ENCODE measurements around the gene NPTX1. TPM values are rescaled to one million over a fixed set of nuclear protein-coding genes. Genes with fewer than 3 reads are reported as not detected.

Gene NPTX1
- total and polyA plus RNA-seq, 9 donors: 0.02 to 19.8 (median 0.33) TPM; not detected in 1

GRCh38 chr17:80498920-80499410 lies 22.6 kb upstream of the NPTX1 start:
- Histone ChIP-seq H3K27me3 (no peaks in the 10 kb centered on the region), H3K9me3 (no peaks in the 10 kb centered on the region), H3K27ac (no peak overlapping the region), H3K4me3 (no peak overlapping the region), H3K36me3 (no peaks in the 10 kb centered on the region), H3K4me1 (ENCODE audit: insufficient read depth) (peaks cover 4% of the 10 kb centered on the region)
- DNase-seq: no peak
- 79 to 85% (median 83%) methylated on average over 11 of the region's 11 CpGs for WGBS, 3 donors
- no peak for TF ChIP-seq EP300 (IDR thresholded peaks at IDR 0.05)
- no peak for TF ChIP-seq POLR2A (IDR thresholded peaks at IDR 0.05)
- no peak for TF ChIP-seq CTCF (IDR thresholded peaks at IDR 0.05)
- intact Hi-C loops (cut with DNase I): no loop called here

GRCh38 chr17:80498242-80498919 lies 22.0 kb upstream of the NPTX1 start:
- peak; percentile 49 to 82 (median 71) for DNase-seq

GRCh38 chr17:80497726-80498241 lies 21.4 kb upstream of the NPTX1 start:
- Histone ChIP-seq H3K4me3 (peak overlapping the region; percentile 4), H3K36me3 (no peaks in the 10 kb centered on the region), H3K9me3 (no peaks in the 10 kb centered on the region), H3K4me1 (ENCODE audit: insufficient read depth) (peaks cover 4% of the 10 kb centered on the region), H3K27ac (no peak overlapping the region), H3K27me3 (no peaks in the 10 kb centered on the region)
- no peak for DNase-seq
- 17 to 25% (median 22%) methylated on average over 10 of the region's 10 CpGs for WGBS, 3 donors
- no peak for TF ChIP-seq POLR2A (IDR thresholded peaks at IDR 0.05)
- TF ChIP-seq EP300 (IDR thresholded peaks at IDR 0.05): no peak
- no peak for TF ChIP-seq CTCF (IDR thresholded peaks at IDR 0.05)
- intact Hi-C loops (cut with DNase I): no loop called here

More at GRCh38 chr17:80498242-80498919, 22.0 kb upstream of the NPTX1 start:
- H3K36me3 ChIP-seq: no peaks in the 10 kb centered on the region
- 3 to 11% (median 10%) methylated on average over 30 of the region's 30 CpGs for WGBS, 3 donors
- no peaks in the 10 kb centered on the region for H3K27me3 ChIP-seq
- H3K4me1 ChIP-seq (ENCODE audit: insufficient read depth): peaks cover 4% of the 10 kb centered on the region
- peak overlapping the region; percentile 4 for H3K4me3 ChIP-seq
- intact Hi-C loops (cut with DNase I): no loop called here
- no peak overlapping the region for H3K27ac ChIP-seq
- H3K9me3 ChIP-seq: no peaks in the 10 kb centered on the region
- TF ChIP-seq EP300 (IDR thresholded peaks at IDR 0.05) (no peak), POLR2A (IDR thresholded peaks at IDR 0.05) (no peak), CTCF (IDR thresholded peaks at IDR 0.05) (no peak)

GRCh38 chr17:80494547-80494946 lies 18.1 kb upstream of the NPTX1 start:
- Histone ChIP-seq H3K36me3 (no peaks in the 10 kb centered on the region), H3K9me3 (no peaks in the 10 kb centered on the region), H3K27ac (no peak overlapping the region), H3K4me3 (no peak overlapping the region), H3K4me1 (ENCODE audit: insufficient read depth) (peaks cover 4% of the 10 kb centered on the region), H3K27me3 (no peaks in the 10 kb centered on the region)
- intact Hi-C loops (cut with DNase I): no loop called here
- TF ChIP-seq POLR2A (IDR thresholded peaks at IDR 0.05): no peak
- TF ChIP-seq EP300 (IDR thresholded peaks at IDR 0.05): no peak
- no peak for TF ChIP-seq CTCF (IDR thresholded peaks at IDR 0.05)
- WGBS, 3 donors: 73 to 86% (median 78%) methylated on average over 7 of the region's 7 CpGs
- no peak for DNase-seq
